Astrocyte of the spinal cord (primary cell): ENCODE results near the gene ZNF709.
A peak's percentile ranks its signal among the peaks of the same experiment; 100 is the strongest.
"Not testable (repeated sequence)": the region's sequence is repeated elsewhere in the genome, so short reads cannot be mapped to it uniquely, and the experiment has no call there.

Experiments used
- DNase-seq: peaks from one replicate; pipeline ENCODE4 v3.0.0; 2011; ENCODE audit warnings: low read depth, low spot score
- H3K4me3 ChIP-seq: 2 replicates; pipeline ENCODE4 v1.5.1; 2011; ENCODE audit warnings: low read depth, mild to moderate bottlenecking, low read length, moderate library complexity
- in situ Hi-C: cut with HindIII; loops from 2 replicates; pipeline ENCODE4 v1.10.0; 2017; ENCODE audit warnings: low sequenced_read_pairs
- TF ChIP-seq, protein P1 (sequence below): IDR thresholded peaks from 2 replicates; pipeline ENCODE4 v1.5.1; 2012; ENCODE audit warnings: low read depth, mild to moderate bottlenecking, low read length, inconsistent platforms

ZNF709 gene

DNA sequence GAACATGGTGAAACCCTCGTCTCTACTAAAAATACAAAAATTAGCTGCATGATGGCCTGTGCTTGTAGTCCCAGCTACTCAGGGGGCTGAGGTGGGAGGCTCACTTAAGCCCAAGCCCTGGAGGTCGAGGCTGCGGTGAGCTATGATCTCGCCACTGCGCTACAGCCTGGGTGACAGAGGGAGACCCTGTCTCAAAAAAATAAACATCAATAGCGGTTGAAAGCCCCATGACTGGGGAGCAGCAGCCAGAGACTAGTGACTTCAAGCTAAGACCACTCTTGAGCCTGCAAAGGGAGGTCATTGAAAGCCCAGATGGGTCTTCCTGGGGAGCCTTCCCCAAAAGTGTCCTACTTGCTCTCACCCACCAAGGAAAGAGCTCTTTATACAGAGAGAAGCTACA is 11.9 kb upstream of the ZNF709 start:
- TF ChIP-seq, protein P1, sequence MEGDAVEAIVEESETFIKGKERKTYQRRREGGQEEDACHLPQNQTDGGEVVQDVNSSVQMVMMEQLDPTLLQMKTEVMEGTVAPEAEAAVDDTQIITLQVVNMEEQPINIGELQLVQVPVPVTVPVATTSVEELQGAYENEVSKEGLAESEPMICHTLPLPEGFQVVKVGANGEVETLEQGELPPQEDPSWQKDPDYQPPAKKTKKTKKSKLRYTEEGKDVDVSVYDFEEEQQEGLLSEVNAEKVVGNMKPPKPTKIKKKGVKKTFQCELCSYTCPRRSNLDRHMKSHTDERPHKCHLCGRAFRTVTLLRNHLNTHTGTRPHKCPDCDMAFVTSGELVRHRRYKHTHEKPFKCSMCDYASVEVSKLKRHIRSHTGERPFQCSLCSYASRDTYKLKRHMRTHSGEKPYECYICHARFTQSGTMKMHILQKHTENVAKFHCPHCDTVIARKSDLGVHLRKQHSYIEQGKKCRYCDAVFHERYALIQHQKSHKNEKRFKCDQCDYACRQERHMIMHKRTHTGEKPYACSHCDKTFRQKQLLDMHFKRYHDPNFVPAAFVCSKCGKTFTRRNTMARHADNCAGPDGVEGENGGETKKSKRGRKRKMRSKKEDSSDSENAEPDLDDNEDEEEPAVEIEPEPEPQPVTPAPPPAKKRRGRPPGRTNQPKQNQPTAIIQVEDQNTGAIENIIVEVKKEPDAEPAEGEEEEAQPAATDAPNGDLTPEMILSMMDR: no peak
- no peak for DNase-seq
- no peak overlapping the region for H3K4me3 ChIP-seq
- in situ Hi-C loops: no loop called here

GRCh38 chr19:12495002-12495802 is 10.6 kb upstream of the ZNF709 start:
- peak; percentile 78 for DNase-seq
- TF ChIP-seq, protein P1: peak; percentile 37
- peak overlapping the region; percentile 51 for H3K4me3 ChIP-seq
- in situ Hi-C loops: no loop called here

GRCh38 chr19:12494260-12494860 is 9.7 kb upstream of the ZNF709 start:
- no peak overlapping the region for H3K4me3 ChIP-seq
- no peak for DNase-seq
- TF ChIP-seq, protein P1: no peak
- in situ Hi-C loops: no loop called here

DNA sequence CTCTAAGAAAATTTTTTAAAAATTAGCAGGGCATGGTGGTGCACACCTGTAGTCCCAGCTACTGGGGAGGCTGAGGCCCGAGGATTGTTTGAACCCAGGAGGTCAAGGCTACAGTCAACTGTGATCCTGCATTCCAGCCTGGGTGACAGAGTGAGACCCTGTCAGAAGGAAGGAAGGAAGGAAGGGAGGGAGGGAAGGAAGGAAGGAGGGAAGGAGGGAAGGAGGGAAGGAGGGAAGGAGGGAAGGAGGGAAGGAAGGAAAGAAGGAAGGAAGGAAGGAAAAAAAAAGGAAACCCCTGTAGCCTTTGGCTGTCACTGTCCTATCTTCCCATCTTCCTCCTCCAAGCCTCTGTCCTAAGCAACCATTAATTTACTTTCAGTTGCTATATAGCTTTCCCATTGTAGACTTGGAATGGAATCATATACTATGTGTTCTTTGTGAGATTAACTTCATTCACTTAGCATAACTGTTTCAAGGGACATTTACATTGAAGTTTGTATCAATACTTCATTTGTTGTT is 1.7 kb upstream of the ZNF709 start:
- DNase-seq, H3K4me3 ChIP-seq, in situ Hi-C loops: not testable (repeated sequence)

- H3K4me3 ChIP-seq: no peak overlapping the region
- in situ Hi-C loops: no loop called here
Observed at GRCh38 chr19:12485571-12485970, 955 bp upstream of the ZNF709 start.

GRCh38 chr19:12485052-12485416 is 418 bp upstream of the ZNF709 start:
- in situ Hi-C loops: no loop called here
- no peak for DNase-seq
- TF ChIP-seq, protein P1: no peak
- H3K4me3 ChIP-seq: peak overlapping the region; percentile 87

More at GRCh38 chr19:12485571-12485970, 955 bp upstream of the ZNF709 start:
- DNase-seq: no peak
- TF ChIP-seq, protein P1: no peak

GRCh38 chr19:12484011-12484370 is 625 bp downstream of the ZNF709 start:
- H3K4me3 ChIP-seq: peak overlapping the region; percentile 87
- in situ Hi-C loops: no loop called here
- DNase-seq: peak; percentile 21
- TF ChIP-seq, protein P1: no peak
